ENCODE data around the gene COMMD9.

DNA sequence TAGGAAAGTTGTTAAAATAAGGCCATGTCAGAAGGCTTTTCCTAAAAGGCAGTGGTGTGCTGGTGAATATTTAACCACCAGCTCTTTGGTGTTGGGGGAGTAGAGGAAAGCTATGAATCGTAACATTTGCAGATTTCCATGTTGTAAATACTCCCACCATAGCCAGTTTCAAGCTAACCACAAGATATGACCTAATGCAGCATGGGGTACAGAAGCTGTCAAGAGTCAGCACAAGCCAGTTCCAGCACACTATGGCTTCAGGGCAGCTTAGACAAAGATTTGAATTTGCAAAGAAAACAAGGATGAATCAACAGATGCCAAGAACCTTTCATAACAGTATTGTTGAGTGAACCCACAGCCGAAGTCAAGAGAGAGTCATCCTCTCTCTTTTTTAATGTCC is 40.0 kb downstream of the COMMD9 start:
- TF ChIP-seq, protein P1, sequence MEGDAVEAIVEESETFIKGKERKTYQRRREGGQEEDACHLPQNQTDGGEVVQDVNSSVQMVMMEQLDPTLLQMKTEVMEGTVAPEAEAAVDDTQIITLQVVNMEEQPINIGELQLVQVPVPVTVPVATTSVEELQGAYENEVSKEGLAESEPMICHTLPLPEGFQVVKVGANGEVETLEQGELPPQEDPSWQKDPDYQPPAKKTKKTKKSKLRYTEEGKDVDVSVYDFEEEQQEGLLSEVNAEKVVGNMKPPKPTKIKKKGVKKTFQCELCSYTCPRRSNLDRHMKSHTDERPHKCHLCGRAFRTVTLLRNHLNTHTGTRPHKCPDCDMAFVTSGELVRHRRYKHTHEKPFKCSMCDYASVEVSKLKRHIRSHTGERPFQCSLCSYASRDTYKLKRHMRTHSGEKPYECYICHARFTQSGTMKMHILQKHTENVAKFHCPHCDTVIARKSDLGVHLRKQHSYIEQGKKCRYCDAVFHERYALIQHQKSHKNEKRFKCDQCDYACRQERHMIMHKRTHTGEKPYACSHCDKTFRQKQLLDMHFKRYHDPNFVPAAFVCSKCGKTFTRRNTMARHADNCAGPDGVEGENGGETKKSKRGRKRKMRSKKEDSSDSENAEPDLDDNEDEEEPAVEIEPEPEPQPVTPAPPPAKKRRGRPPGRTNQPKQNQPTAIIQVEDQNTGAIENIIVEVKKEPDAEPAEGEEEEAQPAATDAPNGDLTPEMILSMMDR (conservative IDR thresholded peaks at IDR 0.05; ENCODE audit: low read depth, low read length) = no peak
- no peak for TF ChIP-seq EZH2 (IDR thresholded peaks at IDR 0.05; ENCODE audit: borderline replicate concordance, low read depth, low read length, poor library complexity, severe bottlenecking)

Measured in A673 (cell line).